Mucosa of gallbladder (tissue), 1 donor: ENCODE data around the gene KRTAP23-1. TPM values are rescaled to one million over a fixed set of nuclear protein-coding genes. Genes with fewer than 3 reads are reported as not detected.

Source experiments
- DNase-seq: peaks from one replicate; pipeline ENCODE4 v3.0.0-alpha.2; 2020; ENCODE audit warnings: low spot score
- total RNA-seq: library from RNA; stranded (reverse); gene quantifications from one replicate; pipeline ENCODE4 v1.2.1, GENCODE V29; 2021
- donor health status: DM: no; HTN: no; CAD: no.

KRTAP23-1 gene
- total RNA-seq, 1 donor from 2014 or later = not detected

DNA sequence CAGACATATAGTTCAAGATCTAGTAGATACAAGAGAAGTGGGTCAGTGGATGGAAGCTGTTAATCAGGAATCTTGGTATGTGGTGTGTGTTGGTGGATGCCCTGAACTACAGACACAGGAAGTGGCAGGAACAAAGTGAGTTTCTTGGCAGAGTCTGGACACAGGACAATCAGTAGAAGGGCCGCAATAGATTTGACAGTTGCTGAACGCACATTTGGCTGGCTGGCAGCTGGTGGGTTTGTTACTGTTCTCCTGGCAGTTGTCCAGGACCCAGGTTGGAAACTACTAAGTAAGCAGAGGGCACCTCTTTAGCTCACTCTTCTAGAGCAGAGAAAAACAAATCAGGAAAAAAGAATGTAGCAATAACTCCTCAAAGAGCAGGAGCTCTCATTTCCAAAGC lies 41.5 kb downstream of the KRTAP23-1 start:
- no peak for DNase-seq

DNA sequence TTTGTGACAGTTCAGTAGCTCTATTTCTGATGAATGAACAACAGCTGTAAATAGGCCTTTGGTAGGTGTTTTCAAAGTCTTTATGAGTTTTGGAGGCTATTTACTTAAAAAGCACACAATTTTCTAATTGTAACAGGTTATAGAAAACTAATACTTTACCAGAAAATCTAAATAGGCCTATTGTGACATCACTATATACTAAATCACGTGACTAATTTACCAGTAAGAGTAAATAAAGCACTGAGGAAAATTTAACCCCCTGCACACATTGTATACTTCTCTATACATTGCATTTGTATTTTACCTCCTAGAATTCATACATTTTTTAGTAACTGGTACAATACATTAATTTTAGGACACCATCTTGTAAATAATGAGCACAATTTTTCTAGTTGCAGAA lies 43.3 kb downstream of the KRTAP23-1 start:
- DNase-seq = no peak

Other genes starting within 250 kb of the KRTAP23-1 start
- not detected for gene CLDN17, start 181.8 kb downstream of the KRTAP23-1 start, total RNA-seq
- gene CLDN8, start 132.5 kb downstream of the KRTAP23-1 start, total RNA-seq = 0.09 TPM
- gene KRTAP24-1, start 65.7 kb downstream of the KRTAP23-1 start, total RNA-seq = not detected
- gene KRTAP25-1, start 59.1 kb downstream of the KRTAP23-1 start, total RNA-seq = not detected
- not detected for gene KRTAP26-1, start 28.3 kb downstream of the KRTAP23-1 start, total RNA-seq
- not detected for gene KRTAP27-1, start 10.9 kb downstream of the KRTAP23-1 start, total RNA-seq
- gene KRTAP13-2, start 23.7 kb upstream of the KRTAP23-1 start, total RNA-seq = not detected
- not detected for gene KRTAP13-1, start 47.4 kb upstream of the KRTAP23-1 start, total RNA-seq
- gene KRTAP13-3, start 77.3 kb upstream of the KRTAP23-1 start, total RNA-seq = not detected
- gene KRTAP13-4, start 81.6 kb upstream of the KRTAP23-1 start, total RNA-seq = not detected
- gene KRTAP15-1, start 91.7 kb upstream of the KRTAP23-1 start, total RNA-seq = not detected
- not detected for gene KRTAP19-1, start 131.8 kb upstream of the KRTAP23-1 start, total RNA-seq
- gene KRTAP19-2, start 138.8 kb upstream of the KRTAP23-1 start, total RNA-seq = not detected
- gene KRTAP19-3, start 143.4 kb upstream of the KRTAP23-1 start, total RNA-seq = not detected
- gene KRTAP19-4, start 148.6 kb upstream of the KRTAP23-1 start, total RNA-seq = not detected
- gene KRTAP19-5, start 153.5 kb upstream of the KRTAP23-1 start, total RNA-seq = not detected
- not detected for gene KRTAP19-6, start 193.3 kb upstream of the KRTAP23-1 start, total RNA-seq
- not detected for gene KRTAP19-7, start 212.7 kb upstream of the KRTAP23-1 start, total RNA-seq
- not detected for gene KRTAP22-2, start 241.8 kb upstream of the KRTAP23-1 start, total RNA-seq
- not detected for gene KRTAP6-3, start 243.8 kb upstream of the KRTAP23-1 start, total RNA-seq